K562 (cell line): Measurements from ENCODE around the gene SH3BGRL2. TPM values are rescaled to one million over a fixed set of nuclear protein-coding genes. Genes with fewer than 3 reads are reported as not detected.

Experiments
- C11orf30 ChIP-seq: fragments of 450-650 bp; IDR thresholded peaks from 2 replicates; pipeline ENCODE4 v1.6.1; 2016; ENCODE audit warnings: low read depth, mild to moderate bottlenecking
- CHCHD3 ChIP-seq: fragments of 250-450 bp; sonication (Bioruptor Pico); IDR thresholded peaks from 2 replicates; pipeline ENCODE4 v2.1.2; 2022; ENCODE audit warnings: mild to moderate bottlenecking
- KLF10 ChIP-seq: fragments of 250-450 bp; sonication (Bioruptor Pico); IDR thresholded peaks from 2 replicates; pipeline ENCODE4 v1.6.1; 2021; ENCODE audit warnings: matching md5 sums
- MAZ ChIP-seq, 2 experiments: fragments of 450-650 bp in 1 of 2; sonication (generic) in 1 of 2; formaldehyde crosslinking; IDR thresholded peaks in 1 of 2; conservative IDR thresholded peaks in 1 of 2; 2 replicates each; pipeline versions ENCODE4 v1.4.0 to v1.5.0; 2020; ENCODE audit warnings: mild to moderate bottlenecking in 1 of 2, missing genetic modification reagents in 1 of 2
- MXI1 ChIP-seq: IDR thresholded peaks from 2 replicates; pipeline ENCODE4 v1.6.1; 2011; ENCODE audit warnings: low read depth, mild to moderate bottlenecking, improper control_type of control experiment, low read length
- NR1H2 ChIP-seq: sonication (generic); formaldehyde crosslinking; IDR thresholded peaks from 2 replicates; pipeline ENCODE4 v1.4.0; 2020; ENCODE audit warnings: mild to moderate bottlenecking, missing genetic modification reagents
- TCF7 ChIP-seq: sonication (generic); IDR thresholded peaks from 2 replicates; pipeline ENCODE4 v1.6.1; 2016; ENCODE audit warnings: antibody characterized with exemption, borderline replicate concordance
- ZBTB11 ChIP-seq, 3 experiments: fragments of 200-800 bp in 1 of 3; fragments of 250-450 bp in 1 of 3; fragments of 450-650 bp in 1 of 3; sonication (Bioruptor Pico) in 1 of 3; sonication (Bioruptor generic) in 1 of 3; formaldehyde crosslinking in 1 of 3; IDR thresholded peaks; 2 replicates each; pipeline versions ENCODE4 v1.6.1 to v1.8.0; 2016 to 2022; ENCODE audit warnings: mild to moderate bottlenecking in 2 of 3, missing genetic modification characterization in 2 of 3, missing compliant biosample characterization in 1 of 3, moderate library complexity in 1 of 3
- ZFP36 ChIP-seq: fragments of 150-350 bp; IDR thresholded peaks from 2 replicates; pipeline ENCODE4 v1.6.1; 2018; ENCODE audit warnings: low read length, low read depth; ENCODE audit not compliant: partially characterized antibody
- ZNF282 ChIP-seq: sonication (generic); formaldehyde crosslinking; IDR thresholded peaks from 2 replicates; pipeline ENCODE4 v1.8.1; 2023; ENCODE audit warnings: missing genetic modification reagents
- ZSCAN32 ChIP-seq: fragments of 450-650 bp; formaldehyde crosslinking; IDR thresholded peaks from 2 replicates; pipeline ENCODE4 v1.4.0; 2020; ENCODE audit warnings: mild to moderate bottlenecking, moderate library complexity
- polyA plus RNA-seq, 8 experiments: library from polyadenylated mRNA; depleted of rRNA in 4 of 8; stranded (reverse) in 5 of 8; unstranded in 3 of 8; fragments of >200 nt; fragmentation: Nextera tagmentation in 2 of 8; fragmentation: Illumina TruSeq in 1 of 8; extraction: Ambion mirVana in 2 of 8; extraction: Trizol in 1 of 8; gene quantifications; 2 replicates each; pipeline versions ENCODE4 v1.2.1 to v1.2.3, GENCODE V29; 2011 to 2014; ENCODE audit warnings: inconsistent platforms in 1 of 8, missing spikeins in 1 of 8
- total RNA-seq, 7 experiments: library from RNA; depleted of rRNA in 6 of 7; stranded (reverse); fragments of >200 nt in 6 of 7; fragmentation: Illumina TruSeq in 2 of 7; extraction: Trizol in 2 of 7; gene quantifications; 2 replicates each; pipeline versions ENCODE4 v1.2.1 to v1.2.3, GENCODE V29; 2011 to 2021; ENCODE audit warnings: low replicate concordance in 1 of 7
- TF ChIP-seq, protein P1 (sequence below): fragments of 250-450 bp; sonication (Bioruptor Pico); IDR thresholded peaks from 2 replicates; pipeline ENCODE4 v1.8.0; 2021; ENCODE audit warnings: moderate library complexity, mild to moderate bottlenecking, inconsistent platforms
- TF ChIP-seq, protein P2 (sequence below): sonication (generic); formaldehyde crosslinking; IDR thresholded peaks from 2 replicates; pipeline ENCODE4 v1.8.1; 2023; ENCODE audit warnings: missing genetic modification reagents, mild to moderate bottlenecking, borderline replicate concordance

The SH3BGRL2 gene
- total and polyA plus RNA-seq, 9 of the 15 experiments (the other 6 are each of a cell fraction or from before 2014, with no cell fraction given), result 4.4 to 12.1 (median 7.3) TPM

DNA sequence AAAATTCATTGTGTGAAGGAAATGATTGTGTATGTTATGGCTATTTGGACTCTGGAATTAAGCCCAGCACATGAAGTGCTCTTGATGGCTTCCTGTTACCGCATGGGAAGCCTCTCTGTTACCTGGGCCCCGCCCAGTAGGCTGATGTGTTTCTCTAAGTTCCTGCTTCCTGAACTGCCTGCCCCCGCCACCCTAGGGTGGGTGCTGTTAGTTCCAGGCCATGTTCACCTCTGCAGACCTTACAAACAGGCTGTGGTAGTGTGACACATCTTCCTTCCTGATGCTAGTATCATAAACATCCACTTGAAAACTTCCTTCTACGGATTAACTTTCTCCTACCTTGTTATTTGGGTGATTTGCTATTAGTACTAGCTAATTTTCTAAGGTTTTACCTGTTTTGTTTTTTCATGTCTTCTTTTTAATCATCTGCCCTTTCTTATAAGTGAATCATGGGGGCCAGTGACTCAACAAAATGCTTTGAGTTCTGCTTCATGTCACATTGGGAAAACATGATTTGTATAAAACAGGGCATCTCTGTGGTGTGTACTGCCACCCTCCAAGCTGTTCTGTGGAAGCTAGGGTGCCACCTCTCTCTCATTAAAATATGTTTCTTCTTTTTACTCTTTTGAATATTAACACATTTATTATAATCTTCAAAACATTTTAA lies 40.6 kb downstream of the SH3BGRL2 start (continued):
- TF ChIP-seq NR1H2 (CRISPR knock-in tag), result no peak
- no peak for TF ChIP-seq TCF7
- no peak for TF ChIP-seq ZSCAN32 (CRISPR knock-in tag)
- TF ChIP-seq ZBTB11 (CRISPR knock-in tag; IDR thresholded peaks at IDR 0.05), result no peak
- TF ChIP-seq KLF10, result no peak
- TF ChIP-seq MAZ (CRISPR knock-in tag; conservative IDR thresholded peaks at IDR 0.05 in 1 of 2, IDR thresholded peaks at IDR 0.05 in 1 of 2), result 0 out of 4 replicates have a peak, but pooled peaks of 1 of the 2 experiments have one; percentile 23
- peak; percentile 52 for TF ChIP-seq ZFP36
- TF ChIP-seq, protein P1, sequence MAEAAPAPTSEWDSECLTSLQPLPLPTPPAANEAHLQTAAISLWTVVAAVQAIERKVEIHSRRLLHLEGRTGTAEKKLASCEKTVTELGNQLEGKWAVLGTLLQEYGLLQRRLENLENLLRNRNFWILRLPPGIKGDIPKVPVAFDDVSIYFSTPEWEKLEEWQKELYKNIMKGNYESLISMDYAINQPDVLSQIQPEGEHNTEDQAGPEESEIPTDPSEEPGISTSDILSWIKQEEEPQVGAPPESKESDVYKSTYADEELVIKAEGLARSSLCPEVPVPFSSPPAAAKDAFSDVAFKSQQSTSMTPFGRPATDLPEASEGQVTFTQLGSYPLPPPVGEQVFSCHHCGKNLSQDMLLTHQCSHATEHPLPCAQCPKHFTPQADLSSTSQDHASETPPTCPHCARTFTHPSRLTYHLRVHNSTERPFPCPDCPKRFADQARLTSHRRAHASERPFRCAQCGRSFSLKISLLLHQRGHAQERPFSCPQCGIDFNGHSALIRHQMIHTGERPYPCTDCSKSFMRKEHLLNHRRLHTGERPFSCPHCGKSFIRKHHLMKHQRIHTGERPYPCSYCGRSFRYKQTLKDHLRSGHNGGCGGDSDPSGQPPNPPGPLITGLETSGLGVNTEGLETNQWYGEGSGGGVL (CRISPR knock-in tag), result no peak
- TF ChIP-seq MXI1, result no peak
- TF ChIP-seq, protein P2, sequence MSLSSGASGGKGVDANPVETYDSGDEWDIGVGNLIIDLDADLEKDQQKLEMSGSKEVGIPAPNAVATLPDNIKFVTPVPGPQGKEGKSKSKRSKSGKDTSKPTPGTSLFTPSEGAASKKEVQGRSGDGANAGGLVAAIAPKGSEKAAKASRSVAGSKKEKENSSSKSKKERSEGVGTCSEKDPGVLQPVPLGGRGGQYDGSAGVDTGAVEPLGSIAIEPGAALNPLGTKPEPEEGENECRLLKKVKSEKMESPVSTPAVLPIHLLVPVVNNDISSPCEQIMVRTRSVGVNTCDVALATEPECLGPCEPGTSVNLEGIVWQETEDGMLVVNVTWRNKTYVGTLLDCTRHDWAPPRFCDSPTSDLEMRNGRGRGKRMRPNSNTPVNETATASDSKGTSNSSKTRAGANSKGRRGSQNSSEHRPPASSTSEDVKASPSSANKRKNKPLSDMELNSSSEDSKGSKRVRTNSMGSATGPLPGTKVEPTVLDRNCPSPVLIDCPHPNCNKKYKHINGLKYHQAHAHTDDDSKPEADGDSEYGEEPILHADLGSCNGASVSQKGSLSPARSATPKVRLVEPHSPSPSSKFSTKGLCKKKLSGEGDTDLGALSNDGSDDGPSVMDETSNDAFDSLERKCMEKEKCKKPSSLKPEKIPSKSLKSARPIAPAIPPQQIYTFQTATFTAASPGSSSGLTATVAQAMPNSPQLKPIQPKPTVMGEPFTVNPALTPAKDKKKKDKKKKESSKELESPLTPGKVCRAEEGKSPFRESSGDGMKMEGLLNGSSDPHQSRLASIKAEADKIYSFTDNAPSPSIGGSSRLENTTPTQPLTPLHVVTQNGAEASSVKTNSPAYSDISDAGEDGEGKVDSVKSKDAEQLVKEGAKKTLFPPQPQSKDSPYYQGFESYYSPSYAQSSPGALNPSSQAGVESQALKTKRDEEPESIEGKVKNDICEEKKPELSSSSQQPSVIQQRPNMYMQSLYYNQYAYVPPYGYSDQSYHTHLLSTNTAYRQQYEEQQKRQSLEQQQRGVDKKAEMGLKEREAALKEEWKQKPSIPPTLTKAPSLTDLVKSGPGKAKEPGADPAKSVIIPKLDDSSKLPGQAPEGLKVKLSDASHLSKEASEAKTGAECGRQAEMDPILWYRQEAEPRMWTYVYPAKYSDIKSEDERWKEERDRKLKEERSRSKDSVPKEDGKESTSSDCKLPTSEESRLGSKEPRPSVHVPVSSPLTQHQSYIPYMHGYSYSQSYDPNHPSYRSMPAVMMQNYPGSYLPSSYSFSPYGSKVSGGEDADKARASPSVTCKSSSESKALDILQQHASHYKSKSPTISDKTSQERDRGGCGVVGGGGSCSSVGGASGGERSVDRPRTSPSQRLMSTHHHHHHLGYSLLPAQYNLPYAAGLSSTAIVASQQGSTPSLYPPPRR, result no peak
- TF ChIP-seq CHCHD3 (CRISPR knock-in tag), result no peak
- peak; percentile 47; the same call in 1 of the 2 replicates for TF ChIP-seq C11orf30
- TF ChIP-seq ZNF282 (CRISPR knock-in tag), result no peak
